Transverse colon (tissue), 4 donors: Measurements from ENCODE around the gene CHRNE.

Source experiments
- EP300 ChIP-seq: sonication (generic); formaldehyde crosslinking; IDR thresholded peaks from one replicate; pipeline ENCODE4 v1.6.1; 2017; ENCODE audit warnings: antibody characterized with exemption, low read depth
- POLR2A ChIP-seq: fragments of 450-650 bp; IDR thresholded peaks from one replicate; pipeline ENCODE4 v1.6.1; 2016; ENCODE audit warnings: antibody characterized with exemption, mild to moderate bottlenecking, moderate library complexity
- POLR2AphosphoS5 ChIP-seq, 3 donors: sonication (generic); formaldehyde crosslinking; IDR thresholded peaks; one replicate each; pipeline ENCODE4 v1.6.1; 2016; ENCODE audit warnings: antibody characterized with exemption in 3 of 3
- TF ChIP-seq, protein P1 (sequence below), 5 experiments: fragments of 200-600 bp in 3 of 5; fragments of 450-650 bp in 2 of 5; sonication (generic) in 3 of 5; IDR thresholded peaks; 1 replicate in 2 of 5; 2 replicates in 3 of 5; pipeline ENCODE4 v1.5.1; 2016 to 2017; ENCODE audit warnings: antibody characterized with exemption in 5 of 5, inconsistent platforms in 3 of 5, mild to moderate bottlenecking in 2 of 5, moderate library complexity in 1 of 5

DNA sequence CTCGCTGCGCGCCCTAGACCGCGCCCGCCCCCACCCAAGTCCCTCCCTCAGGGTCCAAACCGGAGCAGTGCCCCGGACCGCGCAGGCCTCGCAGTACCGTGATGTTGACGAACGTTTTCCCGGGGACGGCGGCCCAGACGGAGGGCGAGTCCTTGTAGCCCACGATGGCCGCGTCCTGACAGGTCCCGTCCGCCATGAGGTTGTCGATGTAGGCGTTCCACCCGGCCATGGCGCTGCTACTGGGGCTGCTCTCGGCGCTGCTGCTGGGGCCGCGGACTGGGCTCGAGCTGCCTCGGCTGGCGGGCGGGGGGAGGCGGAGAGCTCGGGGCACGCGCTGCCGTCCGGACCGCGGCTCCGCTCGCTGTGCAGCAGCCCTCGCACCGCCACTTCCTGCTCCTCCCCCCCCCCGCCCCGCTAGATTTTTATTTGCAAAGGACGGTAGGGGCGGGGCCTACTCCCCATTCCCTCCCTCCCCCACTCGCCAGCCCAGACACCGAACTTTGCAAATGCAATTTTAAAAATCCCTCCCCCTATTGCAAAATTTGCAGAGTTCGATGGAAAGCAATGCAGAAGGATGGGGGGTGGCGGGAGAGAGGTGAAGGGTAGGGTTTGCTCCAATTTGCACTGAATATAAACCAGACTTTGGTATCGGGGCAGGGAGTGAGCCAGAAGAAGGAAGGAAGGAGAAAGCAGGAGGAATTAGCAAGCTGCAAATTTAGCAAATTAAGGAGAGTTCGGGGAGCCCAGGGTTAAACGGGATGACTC lies 45.5 kb upstream of the CHRNE start, which contains the start of gene PFN1:
- peak; percentile 97 for TF ChIP-seq POLR2A
- peak; percentile 73 to 96 (median 92) for TF ChIP-seq POLR2AphosphoS5 (IDR thresholded peaks at IDR 0.05)
- TF ChIP-seq, protein P1, sequence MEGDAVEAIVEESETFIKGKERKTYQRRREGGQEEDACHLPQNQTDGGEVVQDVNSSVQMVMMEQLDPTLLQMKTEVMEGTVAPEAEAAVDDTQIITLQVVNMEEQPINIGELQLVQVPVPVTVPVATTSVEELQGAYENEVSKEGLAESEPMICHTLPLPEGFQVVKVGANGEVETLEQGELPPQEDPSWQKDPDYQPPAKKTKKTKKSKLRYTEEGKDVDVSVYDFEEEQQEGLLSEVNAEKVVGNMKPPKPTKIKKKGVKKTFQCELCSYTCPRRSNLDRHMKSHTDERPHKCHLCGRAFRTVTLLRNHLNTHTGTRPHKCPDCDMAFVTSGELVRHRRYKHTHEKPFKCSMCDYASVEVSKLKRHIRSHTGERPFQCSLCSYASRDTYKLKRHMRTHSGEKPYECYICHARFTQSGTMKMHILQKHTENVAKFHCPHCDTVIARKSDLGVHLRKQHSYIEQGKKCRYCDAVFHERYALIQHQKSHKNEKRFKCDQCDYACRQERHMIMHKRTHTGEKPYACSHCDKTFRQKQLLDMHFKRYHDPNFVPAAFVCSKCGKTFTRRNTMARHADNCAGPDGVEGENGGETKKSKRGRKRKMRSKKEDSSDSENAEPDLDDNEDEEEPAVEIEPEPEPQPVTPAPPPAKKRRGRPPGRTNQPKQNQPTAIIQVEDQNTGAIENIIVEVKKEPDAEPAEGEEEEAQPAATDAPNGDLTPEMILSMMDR (IDR thresholded peaks at IDR 0.05) = no peak
- TF ChIP-seq EP300 = no peak
